Activated naive CD8-positive, alpha-beta T cell treated with anti-CD3 and anti-CD28 coated beads, Interleukin-2, amount 50 U/mL, for 24 hours (primary cell): ENCODE measurements around the gene ERLEC1.
"Not testable (repeated sequence)": the region's sequence is repeated elsewhere in the genome, so short reads cannot be mapped to it uniquely, and the experiment has no call there.

Source experiments
- ATAC-seq: fragments of 150-1000 bp; cut with Tn5 transposase; one replicate; pipeline ENCODE4 v1.10.0; 2021
- DNase-seq: peaks from one replicate; pipeline ENCODE4 v3.0.0; 2021
- H3K27ac Mint-ChIP-seq: one replicate; pipeline ENCODE4 v1.8.0; 2021; ENCODE audit warnings: mild to moderate bottlenecking, mixed read lengths
- H3K27me3 Mint-ChIP-seq: one replicate; pipeline ENCODE4 v1.8.0; 2021; ENCODE audit warnings: mixed read lengths
- H3K36me3 Mint-ChIP-seq: one replicate; pipeline ENCODE4 v1.8.0; 2021; ENCODE audit warnings: low read depth, mixed read lengths
- H3K4me1 Mint-ChIP-seq: one replicate; pipeline ENCODE4 v1.8.0; 2021; ENCODE audit warnings: mixed read lengths
- H3K4me3 Mint-ChIP-seq: one replicate; pipeline ENCODE4 v1.8.0; 2021; ENCODE audit warnings: mild to moderate bottlenecking, moderate library complexity, mixed read lengths
- H3K9me3 Mint-ChIP-seq: one replicate; pipeline ENCODE4 v1.8.0; 2021; ENCODE audit warnings: mixed read lengths

ERLEC1 gene

DNA sequence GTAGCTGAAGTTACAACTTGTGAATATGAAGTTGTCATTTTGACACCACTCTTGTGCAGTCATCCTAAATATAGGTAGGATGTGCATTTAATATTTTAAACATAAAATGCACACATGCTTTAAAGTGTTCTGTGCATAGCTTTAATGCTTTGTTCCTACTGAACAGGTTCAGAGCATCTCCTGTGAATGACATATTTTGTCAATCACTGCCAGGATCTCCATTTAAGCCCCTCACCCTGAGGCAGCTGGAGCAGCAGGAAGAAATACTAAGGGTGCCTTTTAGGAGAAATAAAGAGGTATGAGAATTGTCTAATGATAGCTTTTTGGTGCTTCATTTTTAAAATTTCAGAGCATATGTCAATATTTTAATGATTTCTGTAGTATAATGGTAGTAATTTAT is 14.7 kb downstream of the ERLEC1 start:
- H3K27ac Mint-ChIP-seq, result no peak overlapping the region
- H3K36me3 Mint-ChIP-seq, result peaks cover 19% of the 10 kb centered on the region
- ATAC-seq (no peak), DNase-seq (no peak)
- H3K4me1 Mint-ChIP-seq, result no peaks in the 10 kb centered on the region
- H3K27me3 Mint-ChIP-seq, result no peaks in the 10 kb centered on the region
- H3K4me3 Mint-ChIP-seq, result no peak overlapping the region
- H3K9me3 Mint-ChIP-seq, result no peaks in the 10 kb centered on the region

DNA sequence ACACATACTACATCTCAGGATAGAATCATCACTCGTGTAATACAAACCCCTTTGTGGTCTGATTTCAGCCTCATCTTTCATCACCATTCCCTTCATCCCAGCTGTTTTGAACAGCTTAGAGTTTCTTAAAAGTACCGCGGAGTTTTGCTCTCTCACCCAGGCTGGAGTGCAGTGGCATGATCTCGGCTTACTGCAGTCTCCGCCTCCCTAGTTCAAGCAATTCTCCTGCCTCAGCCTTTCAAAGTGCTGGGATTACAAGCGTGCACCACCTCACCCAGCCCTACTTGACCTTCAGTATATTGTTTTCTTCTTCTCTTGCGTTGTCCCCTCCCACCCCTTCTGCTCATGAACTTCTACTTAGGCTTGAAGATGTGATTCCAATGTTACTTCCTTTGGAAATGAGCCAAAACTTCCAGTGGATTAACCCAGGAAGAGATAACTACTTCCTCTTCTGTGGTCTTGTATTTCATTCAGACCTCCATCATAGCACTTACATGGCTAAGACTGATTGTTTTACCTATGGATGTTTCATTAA is 15.8 kb downstream of the ERLEC1 start:
- ATAC-seq, result no peak
- Mint-ChIP-seq H3K27me3 (no peaks in the 10 kb centered on the region), H3K9me3 (no peaks in the 10 kb centered on the region), H3K36me3 (peaks cover 22% of the 10 kb centered on the region), H3K4me1 (no peaks in the 10 kb centered on the region), H3K4me3 (no peak overlapping the region), H3K27ac (no peak overlapping the region)
- DNase-seq, result no peak

DNA sequence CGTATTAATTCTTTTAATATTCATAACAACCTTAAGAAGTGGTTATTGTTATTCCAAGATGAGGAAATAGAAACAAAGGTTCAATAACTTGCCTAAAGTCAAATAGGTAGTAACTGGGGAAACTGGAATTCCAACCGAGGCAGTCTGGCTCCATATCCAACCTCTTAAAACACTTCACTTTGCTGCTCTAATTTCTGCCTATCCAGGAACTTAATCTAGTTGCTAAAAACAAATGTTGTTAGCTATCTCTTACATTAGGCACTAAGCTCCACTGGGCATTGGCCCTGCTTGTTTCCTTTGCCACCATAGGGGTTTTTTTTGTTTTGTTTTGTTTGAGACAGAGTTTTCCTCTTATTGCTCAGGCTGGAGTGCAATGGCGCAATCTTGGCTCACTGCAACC is 24.8 kb downstream of the ERLEC1 start:
- no peaks in the 10 kb centered on the region for H3K27me3 Mint-ChIP-seq
- H3K36me3 Mint-ChIP-seq, result peaks cover 29% of the 10 kb centered on the region
- ATAC-seq, result no peak
- H3K4me3 Mint-ChIP-seq, result no peak overlapping the region
- no peaks in the 10 kb centered on the region for H3K4me1 Mint-ChIP-seq
- DNase-seq, result no peak
- H3K27ac Mint-ChIP-seq, result no peak overlapping the region
- no peaks in the 10 kb centered on the region for H3K9me3 Mint-ChIP-seq

DNA sequence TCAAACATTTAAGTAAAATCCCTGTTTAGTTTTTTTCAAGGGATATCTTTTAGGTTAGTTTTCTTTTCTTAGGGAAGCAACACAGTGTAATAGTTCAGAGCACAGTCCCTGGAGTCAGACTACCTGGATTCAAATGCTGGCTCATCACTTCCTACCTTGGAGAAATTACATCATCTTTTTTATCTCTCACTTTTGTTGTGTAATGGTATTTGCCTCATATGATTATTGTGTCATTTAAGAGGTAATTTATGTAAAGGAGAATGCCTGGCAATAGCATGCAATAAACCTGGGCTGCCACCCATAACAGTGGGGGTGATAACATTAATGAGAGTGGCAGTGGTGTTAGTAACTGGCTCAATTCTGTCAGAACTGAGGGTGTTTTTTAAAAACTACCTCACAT is 26.3 kb downstream of the ERLEC1 start:
- H3K27me3 Mint-ChIP-seq, result no peaks in the 10 kb centered on the region
- no peak for ATAC-seq
- H3K9me3 Mint-ChIP-seq, result no peaks in the 10 kb centered on the region
- H3K36me3 Mint-ChIP-seq, result peaks cover 33% of the 10 kb centered on the region
- no peak overlapping the region for H3K27ac Mint-ChIP-seq
- H3K4me3 Mint-ChIP-seq, result no peak overlapping the region
- no peaks in the 10 kb centered on the region for H3K4me1 Mint-ChIP-seq
- no peak for DNase-seq

DNA sequence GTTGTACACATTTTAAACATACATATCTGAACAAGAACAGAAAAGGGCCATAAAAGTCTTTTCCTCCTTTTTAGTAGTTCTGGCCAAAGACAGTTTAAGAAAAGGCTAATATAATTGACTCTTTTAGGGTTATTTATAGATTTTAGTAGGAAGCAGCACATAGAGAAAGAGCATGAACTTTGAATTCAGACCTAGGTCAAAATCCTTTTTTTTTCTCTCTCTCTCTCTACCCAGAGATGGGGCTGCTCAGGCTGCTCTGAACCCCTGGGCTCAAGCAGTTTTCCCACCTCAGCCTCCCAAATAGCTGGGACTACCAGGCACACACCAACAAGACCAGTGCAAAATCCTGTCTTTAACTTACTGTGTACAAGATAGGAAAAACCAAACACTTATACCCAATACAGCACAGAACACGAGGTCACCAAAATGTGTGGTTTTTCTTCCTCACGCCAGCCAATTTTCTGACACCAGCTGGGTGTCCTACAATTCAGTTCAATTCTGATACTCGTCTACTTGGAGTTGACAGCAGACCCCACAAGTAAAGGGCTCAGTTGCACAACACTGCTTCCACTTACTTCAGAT is 32.1 kb downstream of the ERLEC1 start:
- H3K9me3 Mint-ChIP-seq, result no peaks in the 10 kb centered on the region
- no peaks in the 10 kb centered on the region for H3K27me3 Mint-ChIP-seq
- peaks cover 25% of the 10 kb centered on the region for H3K36me3 Mint-ChIP-seq
- DNase-seq, result no peak
- H3K4me3 Mint-ChIP-seq, result no peak overlapping the region
- ATAC-seq, result no peak
- H3K27ac Mint-ChIP-seq, result no peak overlapping the region
- H3K4me1 Mint-ChIP-seq, result no peaks in the 10 kb centered on the region

DNA sequence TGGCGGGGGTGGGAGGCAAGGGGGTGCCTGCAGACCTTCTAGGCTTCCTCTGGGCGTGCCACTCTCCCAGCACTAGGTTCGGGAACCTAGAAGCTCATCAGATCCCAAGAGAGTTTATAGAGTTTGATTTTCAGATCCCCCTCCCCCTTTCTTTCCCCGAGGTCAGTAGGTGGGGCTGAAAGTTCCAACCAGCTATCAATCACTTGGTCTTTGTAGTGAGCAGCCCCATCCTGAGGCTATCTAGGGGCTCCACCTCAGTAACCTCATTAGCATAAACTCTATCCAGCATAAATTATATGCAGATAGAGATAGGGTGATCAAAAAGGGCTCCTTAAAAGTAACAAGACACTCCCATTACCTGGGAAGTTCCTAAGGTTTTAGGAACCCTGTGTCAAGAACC is 32.8 kb downstream of the ERLEC1 start:
- no peaks in the 10 kb centered on the region for H3K27me3 Mint-ChIP-seq
- no peaks in the 10 kb centered on the region for H3K9me3 Mint-ChIP-seq
- no peak for ATAC-seq
- peaks cover 25% of the 10 kb centered on the region for H3K36me3 Mint-ChIP-seq
- H3K4me3 Mint-ChIP-seq, result no peak overlapping the region
- no peaks in the 10 kb centered on the region for H3K4me1 Mint-ChIP-seq
- H3K27ac Mint-ChIP-seq, result no peak overlapping the region
- DNase-seq, result no peak

DNA sequence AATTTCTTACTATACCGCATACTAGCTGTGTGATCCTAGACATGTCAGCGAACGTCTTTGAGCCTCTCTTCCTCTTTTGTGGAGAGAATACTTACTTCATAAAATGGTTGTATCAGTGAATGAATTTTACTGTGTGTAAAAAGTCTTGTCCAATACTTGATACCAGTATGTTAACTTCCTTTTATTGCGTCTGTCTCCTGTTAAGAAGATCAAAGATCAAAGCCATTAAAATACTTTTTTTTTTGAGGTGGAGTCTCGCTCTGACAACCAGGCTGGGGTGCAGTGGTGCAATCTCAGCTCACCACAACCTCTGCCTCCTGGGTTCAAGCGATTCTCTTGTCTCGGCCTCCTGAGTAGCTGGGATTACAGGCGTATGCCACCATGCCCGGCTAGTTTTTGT is 33.2 kb downstream of the ERLEC1 start:
- Mint-ChIP-seq H3K36me3 (peaks cover 23% of the 10 kb centered on the region), H3K4me3 (no peak overlapping the region), H3K27ac (no peak overlapping the region), H3K4me1 (no peaks in the 10 kb centered on the region), H3K9me3 (no peaks in the 10 kb centered on the region), H3K27me3 (no peaks in the 10 kb centered on the region)
- ATAC-seq (no peak), DNase-seq (no peak)

DNA sequence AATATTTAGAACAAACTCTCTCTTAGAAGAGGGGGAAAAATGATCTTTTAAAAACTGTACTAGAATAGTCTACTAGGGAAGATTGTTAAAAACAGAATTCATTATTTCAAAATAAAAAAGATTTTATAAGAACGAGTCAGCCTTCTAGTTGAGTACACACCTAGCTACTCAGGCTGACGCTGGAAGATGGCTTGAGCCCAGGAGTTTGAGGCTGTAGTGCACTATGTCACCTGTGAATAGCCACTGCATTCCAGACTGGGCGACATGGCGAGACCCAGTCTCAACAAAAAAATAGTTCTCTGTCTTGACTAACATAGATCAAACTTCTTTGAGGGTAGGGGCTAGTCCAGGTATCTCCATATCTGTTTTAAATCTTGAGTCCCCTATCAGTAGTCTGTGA is 33.9 kb downstream of the ERLEC1 start:
- H3K4me1 Mint-ChIP-seq, result no peaks in the 10 kb centered on the region
- no peak overlapping the region for H3K4me3 Mint-ChIP-seq
- H3K36me3 Mint-ChIP-seq, result peaks cover 18% of the 10 kb centered on the region
- ATAC-seq (no peak), DNase-seq (no peak)
- H3K27me3 Mint-ChIP-seq, result no peaks in the 10 kb centered on the region
- no peak overlapping the region for H3K27ac Mint-ChIP-seq
- H3K9me3 Mint-ChIP-seq, result no peaks in the 10 kb centered on the region

DNA sequence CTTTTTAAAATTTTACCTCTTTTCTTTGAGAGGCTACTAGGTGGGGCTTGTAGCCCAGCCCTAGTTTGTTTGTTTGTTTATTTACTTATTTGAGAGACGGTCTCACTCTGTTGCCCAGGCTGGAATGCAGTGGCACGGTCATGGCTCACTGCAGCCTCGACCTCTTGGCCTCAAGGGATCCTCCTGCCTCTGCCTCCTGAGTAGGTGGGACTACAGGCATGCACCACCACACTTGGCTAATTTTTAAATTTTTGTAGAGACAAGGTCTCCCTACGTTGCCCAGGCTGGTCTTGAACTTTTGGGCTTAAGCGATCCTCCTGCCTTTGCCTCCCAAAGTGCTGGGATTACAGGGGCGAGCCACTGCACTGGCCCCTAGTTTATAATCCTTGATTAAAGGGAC is 35.0 kb downstream of the ERLEC1 start:
- no peak for DNase-seq
- H3K27ac Mint-ChIP-seq, result no peak overlapping the region
- no peak overlapping the region for H3K4me3 Mint-ChIP-seq
- no peaks in the 10 kb centered on the region for H3K4me1 Mint-ChIP-seq
- ATAC-seq, result no peak
- H3K27me3 Mint-ChIP-seq, result no peaks in the 10 kb centered on the region
- H3K36me3 Mint-ChIP-seq, result peaks cover 13% of the 10 kb centered on the region
- no peaks in the 10 kb centered on the region for H3K9me3 Mint-ChIP-seq

DNA sequence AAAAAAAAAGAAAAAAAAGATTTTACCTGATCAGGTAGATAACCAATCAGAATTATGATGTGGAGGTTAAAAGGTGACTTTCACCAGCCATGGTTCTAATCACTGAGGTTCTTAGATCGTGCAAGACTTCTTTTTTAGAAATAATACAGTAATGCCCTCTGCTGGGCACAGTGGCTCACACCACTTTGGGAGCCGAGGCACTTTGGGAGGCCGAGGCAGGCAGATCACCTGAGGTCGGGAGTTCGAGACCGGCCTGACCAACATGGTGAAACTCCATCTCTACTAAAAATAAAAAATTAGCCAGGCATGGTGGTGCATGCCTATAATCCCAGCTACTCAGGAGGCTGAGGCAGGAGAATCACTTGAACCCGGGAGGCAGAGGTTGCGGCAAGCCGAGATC is 36.8 kb downstream of the ERLEC1 start:
- peak; percentile 7 for DNase-seq
- ATAC-seq, H3K9me3 Mint-ChIP-seq, H3K27me3 Mint-ChIP-seq, H3K4me3 Mint-ChIP-seq, H3K36me3 Mint-ChIP-seq, H3K27ac Mint-ChIP-seq, H3K4me1 Mint-ChIP-seq: not testable (repeated sequence)

DNA sequence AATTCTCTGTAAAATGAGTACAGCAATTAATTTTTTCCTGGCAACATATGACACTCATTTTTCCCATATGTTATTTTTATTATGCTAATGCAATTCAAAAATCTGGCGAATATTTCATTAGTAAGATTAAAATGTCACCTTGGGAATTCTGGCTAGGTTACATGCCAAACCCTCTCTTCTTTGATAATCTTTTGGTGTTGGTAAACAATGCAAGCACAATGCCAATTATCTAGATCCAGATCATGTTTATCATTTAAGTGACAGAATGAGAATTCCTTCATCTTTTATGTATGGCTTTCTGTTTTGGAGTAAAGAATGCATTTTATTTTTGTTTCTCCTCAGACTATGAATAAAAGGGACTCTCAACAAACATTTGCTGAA is 39.2 kb downstream of the ERLEC1 start:
- Mint-ChIP-seq H3K36me3 (peaks cover 3% of the 10 kb centered on the region), H3K27me3 (no peaks in the 10 kb centered on the region), H3K9me3 (peaks cover 10% of the 10 kb centered on the region), H3K27ac (no peak overlapping the region), H3K4me3 (no peak overlapping the region), H3K4me1 (no peaks in the 10 kb centered on the region)
- DNase-seq, result no peak
- no peak for ATAC-seq

DNA sequence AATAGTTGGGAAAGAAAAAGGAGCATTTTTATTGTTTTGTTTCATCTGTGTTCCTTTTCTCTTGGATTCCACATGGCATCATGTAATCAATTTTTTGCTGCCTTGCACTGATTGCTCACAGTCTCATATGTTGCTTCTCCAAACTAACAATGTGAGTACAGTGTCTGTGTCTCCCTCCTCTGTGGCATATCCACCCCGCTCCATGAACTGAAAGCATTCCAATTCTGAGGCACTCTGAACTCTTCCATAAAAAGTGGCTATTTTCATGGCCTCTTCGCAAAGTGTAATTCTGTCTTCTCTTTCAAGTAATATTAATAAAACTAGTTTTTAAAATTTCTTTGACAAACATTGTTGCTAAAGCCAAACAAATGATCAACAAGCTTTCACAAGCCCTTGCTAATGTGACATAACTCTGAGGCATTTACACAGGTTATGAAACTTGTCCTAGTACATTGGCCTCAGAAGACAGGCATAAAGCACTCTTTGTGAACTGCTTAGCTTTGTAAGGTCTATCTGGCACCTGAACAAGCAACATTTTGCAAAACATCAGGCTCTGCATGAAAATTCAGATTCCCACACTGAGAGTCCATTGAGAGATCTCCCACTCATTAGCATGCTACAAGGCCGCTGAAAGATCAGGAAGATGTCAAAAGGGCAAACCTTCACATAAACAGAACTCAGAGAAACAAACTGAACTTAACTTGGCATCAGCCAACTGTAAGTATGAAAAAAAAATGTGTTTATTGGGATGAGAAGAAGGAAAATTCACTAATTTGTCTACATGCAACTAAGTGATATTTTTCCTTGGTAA is 39.9 kb downstream of the ERLEC1 start:
- peaks cover 10% of the 10 kb centered on the region for H3K9me3 Mint-ChIP-seq
- H3K27me3 Mint-ChIP-seq, result no peaks in the 10 kb centered on the region
- H3K4me3 Mint-ChIP-seq, result no peak overlapping the region
- H3K36me3 Mint-ChIP-seq, result peaks cover 5% of the 10 kb centered on the region
- DNase-seq (no peak), ATAC-seq (no peak)
- no peaks in the 10 kb centered on the region for H3K4me1 Mint-ChIP-seq
- no peak overlapping the region for H3K27ac Mint-ChIP-seq

DNA sequence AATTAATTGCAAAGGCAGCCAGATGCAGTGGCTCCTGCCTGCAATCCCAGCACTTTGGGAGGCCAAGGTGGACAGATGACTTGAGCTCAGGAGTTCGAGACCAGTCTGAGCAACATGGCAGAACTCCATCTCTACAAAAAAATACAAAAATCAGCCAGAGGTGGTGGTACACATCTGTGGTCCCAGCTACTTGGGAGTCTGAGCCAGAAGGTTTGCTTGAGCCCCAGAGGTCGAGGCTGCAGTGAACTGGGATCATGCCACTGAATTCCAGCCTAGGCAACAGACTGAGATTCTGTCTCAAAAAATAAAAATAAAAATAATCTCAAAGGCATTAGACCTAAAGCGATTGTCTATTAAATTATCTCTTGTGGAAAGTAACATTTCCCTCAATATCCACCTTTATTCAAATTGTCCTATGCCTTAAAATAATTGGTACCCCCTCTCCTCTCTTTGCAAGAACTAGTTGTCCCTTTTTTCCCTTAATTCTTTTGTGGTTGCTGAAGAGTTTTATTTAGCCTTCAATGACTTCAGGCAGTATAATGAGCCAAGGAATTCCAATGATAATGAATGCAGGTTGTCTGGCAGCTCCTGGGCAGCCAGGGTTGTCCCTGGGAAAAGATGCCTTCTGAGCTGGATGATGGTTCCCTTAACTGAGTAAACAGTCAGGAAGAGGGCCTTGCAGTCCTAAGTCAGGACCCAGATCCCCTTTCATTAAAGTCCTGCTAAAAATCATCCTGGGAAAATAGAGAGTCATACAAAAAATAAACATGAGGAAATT is 40.7 kb downstream of the ERLEC1 start:
- DNase-seq (no peak), ATAC-seq (no peak)
- Mint-ChIP-seq H3K4me3 (no peak overlapping the region), H3K27ac (no peak overlapping the region), H3K27me3 (no peaks in the 10 kb centered on the region), H3K36me3 (peaks cover 5% of the 10 kb centered on the region), H3K9me3 (peaks cover 10% of the 10 kb centered on the region), H3K4me1 (no peaks in the 10 kb centered on the region)

DNA sequence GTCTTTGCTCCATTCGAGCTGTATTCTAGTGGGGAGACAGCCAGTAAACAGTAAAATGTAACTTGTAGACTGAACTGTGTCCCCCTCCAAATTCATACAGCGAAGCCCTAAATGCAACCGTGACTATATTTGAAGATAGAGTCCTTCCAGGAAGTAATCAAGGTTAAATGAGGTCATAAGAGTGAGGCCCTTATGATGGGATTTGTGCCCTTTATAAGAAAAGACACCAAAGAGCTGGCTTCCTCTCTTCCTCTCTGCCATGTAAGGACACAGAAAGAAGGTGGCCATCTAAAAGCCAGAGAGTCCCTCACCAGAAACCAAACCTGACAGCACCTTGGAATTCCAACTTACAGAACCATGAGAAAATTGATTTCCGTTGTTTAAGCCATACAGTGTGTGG is 41.5 kb downstream of the ERLEC1 start:
- Mint-ChIP-seq H3K36me3 (peaks cover 3% of the 10 kb centered on the region), H3K9me3 (peaks cover 10% of the 10 kb centered on the region), H3K4me3 (no peak overlapping the region), H3K4me1 (no peaks in the 10 kb centered on the region), H3K27ac (no peak overlapping the region), H3K27me3 (no peaks in the 10 kb centered on the region)
- DNase-seq (no peak), ATAC-seq (no peak)
